K562 (cell line): ENCODE measurements around the gene C16orf92. TPM values are rescaled to one million over a fixed set of nuclear protein-coding genes. Genes with fewer than 3 reads are reported as not detected.

Experiments used
- ATAC-seq: fragments of 200-7000 bp; cut with Tn5 transposase; 3 replicates; pipeline ENCODE4 v1.9.1; 2020; ENCODE audit warnings: moderate library complexity
- BruUV-seq: library from RNA; stranded (reverse); fragments of 400-500 nt; replicated peaks from 2 replicates; lab custom pipeline; 2021; lab: Mats Ljungman, UMichigan
- CTCF ChIA-PET: fragments of 300-600 bp; formaldehyde crosslinking; extraction: SDS; loops from one replicate; lab custom pipeline; 2021; ENCODE audit warnings: low intra/inter-chr PET ratio; lab: Yijun Ruan, JAX
- POLR2A ChIA-PET: fragments of 300-600, 350-650 bp; sonication (Branson Sonifier 250); formaldehyde crosslinking; extraction: SDS; loops from one replicate; lab custom pipeline; 2021; ENCODE audit warnings: antibody characterized with exemption, inconsistent platforms; lab: Yijun Ruan, JAX
- DNase-seq, 4 experiments: peaks; one replicate each; pipeline versions ENCODE4 v3.0.0 to v3.0.0-alpha.2; 2011 to 2018; ENCODE audit warnings: low spot score in 3 of 4, mixed read lengths in 3 of 4; ENCODE audit errors: extremely low read depth in 1 of 4
- FAIRE-seq: peaks from 2 replicates; lab custom pipeline; 2011; peaks lifted over from hg19 to GRCh38; lab: Jason Lieb, UNC
- H2AFZ ChIP-seq: 2 replicates; pipeline ENCODE4 v1.6.0; 2011; ENCODE audit warnings: low read depth, low read length, control low read depth, inconsistent platforms
- H3K27ac ChIP-seq: fragments of 200-600 bp; 3 replicates; pipeline ENCODE4 v1.8.0; 2011; ENCODE audit warnings: low read depth, mild to moderate bottlenecking, control low read depth, inconsistent platforms, low read length, moderate library complexity, mixed read lengths; ENCODE audit errors: extremely low read depth
- H3K27me3 ChIP-seq, 2 experiments: fragments of 300-600 bp in 1 of 2; 2 replicates in 1 of 2; 3 replicates in 1 of 2; pipeline versions ENCODE4 v1.6.0 to v1.8.0; 2011; ENCODE audit warnings: inconsistent platforms in 2 of 2, low read length in 2 of 2, mild to moderate bottlenecking in 1 of 2, mixed read lengths in 1 of 2, moderate library complexity in 1 of 2; ENCODE audit not compliant: control insufficient read depth in 2 of 2, insufficient read depth in 2 of 2
- H3K36me3 ChIP-seq: fragments of 300-600 bp; 3 replicates; pipeline ENCODE4 v1.8.0; 2011; ENCODE audit warnings: mild to moderate bottlenecking, low read length, inconsistent platforms; ENCODE audit not compliant: control insufficient read depth, insufficient read depth
- H3K4me1 ChIP-seq, 2 experiments: fragments of 200-600 bp in 1 of 2; replicated peaks in 1 of 2; 2 replicates in 1 of 2; 3 replicates in 1 of 2; pipeline versions ENCODE4 v1.5.1 to v1.8.0; 2011; ENCODE audit warnings: inconsistent platforms in 2 of 2, low read length in 2 of 2, mild to moderate bottlenecking in 1 of 2, mixed read lengths in 1 of 2, moderate library complexity in 1 of 2; ENCODE audit not compliant: control insufficient read depth in 2 of 2, insufficient read depth in 2 of 2
- H3K4me2 ChIP-seq: 2 replicates; pipeline ENCODE4 v1.6.1; 2011; ENCODE audit warnings: low read length, control low read depth, inconsistent platforms, mixed read lengths; ENCODE audit not compliant: insufficient read depth
- H3K4me3 ChIP-seq: fragments of 200-600 bp; sonication (generic), shearing (Covaris generic); 2 replicates; pipeline ENCODE4 v1.5.1; 2016; ENCODE audit warnings: control low read depth, inconsistent platforms
- H3K79me2 ChIP-seq: fragments of 200-600 bp; 3 replicates; pipeline ENCODE4 v1.8.0; 2011; ENCODE audit warnings: low read length, inconsistent platforms; ENCODE audit not compliant: control insufficient read depth, insufficient read depth
- H3K9ac ChIP-seq, 2 experiments: 2 replicates each; pipeline versions ENCODE4 v1.6.0 to v1.6.1; 2011; ENCODE audit warnings: low read depth in 2 of 2, low read length in 2 of 2, control low read depth in 1 of 2, inconsistent platforms in 1 of 2, mild to moderate bottlenecking in 1 of 2, mixed read lengths in 1 of 2; ENCODE audit not compliant: insufficient read depth in 1 of 2
- H3K9me1 ChIP-seq: one replicate; pipeline ENCODE4 v1.6.0; 2011; ENCODE audit warnings: inconsistent platforms, mild to moderate bottlenecking, low read length, moderate library complexity; ENCODE audit not compliant: control insufficient read depth, insufficient read depth
- H3K9me3 ChIP-seq: replicated peaks from 2 replicates; pipeline ENCODE4 v1.5.1; 2011; ENCODE audit warnings: low read depth, low read length, inconsistent platforms; ENCODE audit not compliant: control insufficient read depth, insufficient read depth
- H4K20me1 ChIP-seq: replicated peaks from 2 replicates; pipeline ENCODE4 v1.6.1; 2011; ENCODE audit warnings: low read length, inconsistent platforms, mixed read lengths; ENCODE audit not compliant: control insufficient read depth, insufficient read depth
- C11orf30 ChIP-seq: fragments of 450-650 bp; IDR thresholded peaks from 2 replicates; pipeline ENCODE4 v1.6.1; 2016; ENCODE audit warnings: low read depth, mild to moderate bottlenecking
- NFE2 ChIP-seq: IDR thresholded peaks from 2 replicates; pipeline ENCODE4 v1.6.1; 2014; ENCODE audit warnings: antibody characterized with exemption, low read depth
- POLR2A ChIP-seq: fragments of 450-650 bp; conservative IDR thresholded peaks from 2 replicates; pipeline ENCODE4 v1.6.1; 2016
- POLR2B ChIP-seq: fragments of 450-650 bp; IDR thresholded peaks from 2 replicates; pipeline ENCODE4 v1.6.1; 2018; ENCODE audit warnings: low read depth; ENCODE audit not compliant: partially characterized antibody
- POLR2G ChIP-seq: fragments of 200-400 bp; formaldehyde crosslinking; IDR thresholded peaks from 2 replicates; pipeline ENCODE4 v1.6.1; 2017; ENCODE audit warnings: low read depth, mild to moderate bottlenecking, antibody characterized with exemption, low read length, moderate library complexity
- RBFOX2 ChIP-seq: fragments of 200-400 bp; formaldehyde crosslinking; IDR thresholded peaks from 2 replicates; pipeline ENCODE4 v1.6.1; 2017; ENCODE audit warnings: low read depth, mild to moderate bottlenecking, low read length, moderate library complexity
- ZNF212 ChIP-seq: fragments of 450-650 bp; formaldehyde crosslinking; IDR thresholded peaks from 2 replicates; pipeline ENCODE4 v1.4.0; 2020; ENCODE audit warnings: mild to moderate bottlenecking
- WGBS: fragments of 100-300 bp; shearing (Covaris generic); methylation state at CpG from one replicate; pipeline ENCODE4 v1.1.6; 2016; ENCODE audit warnings: low coverage, mixed read lengths; ENCODE audit not compliant: insufficient coverage; ENCODE audit errors: missing lambda C conversion rate; 5-methylcytosine and 5-hydroxymethylcytosine counted together
- in situ Hi-C: fragments of 300-500 bp; cut with MboI; formaldehyde crosslinking; loops from 4 replicates; pipeline ENCODE4 v1.15.0; 2018; ENCODE audit warnings: inconsistent platforms, mixed read lengths
- intact Hi-C: fragments of 100-400 bp; cut with micrococcal nuclease; formaldehyde crosslinking; loops from 2 replicates; pipeline ENCODE4 v1.14.2; 2022
- polyA plus RNA-seq, 8 experiments: library from polyadenylated mRNA; depleted of rRNA in 4 of 8; stranded (reverse) in 5 of 8; unstranded in 3 of 8; fragments of >200 nt; fragmentation: Nextera tagmentation in 2 of 8; fragmentation: Illumina TruSeq in 1 of 8; extraction: Ambion mirVana in 2 of 8; extraction: Trizol in 1 of 8; gene quantifications; 2 replicates each; pipeline versions ENCODE4 v1.2.1 to v1.2.3, GENCODE V29; 2011 to 2014; ENCODE audit warnings: inconsistent platforms in 1 of 8, missing spikeins in 1 of 8
- total RNA-seq, 7 experiments: library from RNA; depleted of rRNA in 6 of 7; stranded (reverse); fragments of >200 nt in 6 of 7; fragmentation: Illumina TruSeq in 2 of 7; extraction: Trizol in 2 of 7; gene quantifications; 2 replicates each; pipeline versions ENCODE4 v1.2.1 to v1.2.3, GENCODE V29; 2011 to 2021; ENCODE audit warnings: low replicate concordance in 1 of 7

C16orf92 gene
- total and polyA plus RNA-seq, 9 of the 15 experiments (the other 6 are each of a cell fraction or from before 2014, with no cell fraction given): not detected

DNA sequence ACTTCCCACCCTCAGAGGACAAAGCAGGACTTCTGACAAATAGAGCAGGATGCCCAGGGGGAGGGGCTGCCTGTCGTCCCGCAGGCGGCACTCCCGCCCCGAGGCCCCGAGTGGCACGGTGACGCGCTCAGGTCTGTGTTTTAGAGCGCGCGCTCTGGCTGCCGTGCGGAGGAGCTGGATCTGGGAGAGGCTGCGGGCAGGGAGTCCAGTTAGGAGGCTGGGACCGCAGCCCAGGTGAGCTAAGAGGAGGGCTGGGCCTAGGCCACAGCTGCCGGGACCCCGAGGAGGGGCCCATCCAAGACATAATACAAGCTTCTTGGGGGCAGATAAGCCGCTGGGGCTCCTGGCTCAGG is 18.6 kb upstream of the C16orf92 start (continued):
- no peak for TF ChIP-seq NFE2
- no peak for TF ChIP-seq POLR2B
- no peak for TF ChIP-seq C11orf30

GRCh38 chr16:30004811-30005242 is 18.2 kb upstream of the C16orf92 start:
- BruUV-seq: no TSS peak
- H2AFZ ChIP-seq: no peak overlapping the region
- H3K9ac ChIP-seq: peak overlapping the region in 1 of 2 experiments; percentile 64; a peak in 1 of 4 replicates
- ATAC-seq: no peak
- TF ChIP-seq POLR2G: peak; percentile 56
- 0 out of 2 replicates have a peak, but pooled peaks have one; percentile 20 for TF ChIP-seq POLR2A
- no peak for TF ChIP-seq ZNF212
- peak; percentile 5; the same call in 1 of the 2 replicates for TF ChIP-seq RBFOX2
- peaks cover 0 to 4% of the 10 kb centered on the region in 2 experiments; a peak in 1 of 5 replicates for H3K27me3 ChIP-seq
- ChIA-PET CTCF (interaction anchor here (0.5 to 1.1 kb wide), 2 partner anchors 142 to 312 kb away, joined by 4 to 5 read pairs; partner anchors contain the start of gene CDIPT), POLR2A (interaction anchor here (0.7 to 1.0 kb wide), 3 partner anchors 14 to 142 kb away, joined by 3 to 6 read pairs (median 3); partner anchors contain the start of gene CDIPT)
- no peaks in the 10 kb centered on the region for H3K9me3 ChIP-seq
- no peak overlapping the region for H3K27ac ChIP-seq
- in situ Hi-C loops: no loop called here
- no peaks in the 10 kb centered on the region for H3K9me1 ChIP-seq
- peaks cover 0 to 64% of the 10 kb centered on the region in 2 experiments; a peak in 2 of 5 replicates for H3K4me1 ChIP-seq
- H4K20me1 ChIP-seq: peaks cover 5% of the 10 kb centered on the region; the same call in 1 of the 2 replicates
- DNase-seq: no peak
- H3K79me2 ChIP-seq: no peaks in the 10 kb centered on the region
- intact Hi-C loops: loop anchor here (5.0 kb wide), 1 partner anchor 143 kb away; the partner anchor contains the start of gene CDIPT
- no peak for FAIRE-seq
- 54% methylated on average over 3 of the region's 11 CpGs for WGBS
- no peak overlapping the region for H3K4me2 ChIP-seq
- H3K36me3 ChIP-seq: peaks cover 12% of the 10 kb centered on the region; the same call in 1 of the 3 replicates
- H3K4me3 ChIP-seq: no peak overlapping the region
